ENCODE results near the gene CMTM4. TPM values are rescaled to one million over a fixed set of nuclear protein-coding genes. Genes with fewer than 3 reads are reported as not detected.

CMTM4 gene
- polyA plus RNA-seq, 1 of the 3 experiments (the other 2 are of a cell fraction), result 21.7 TPM

- TF ChIP-seq CTCF (IDR thresholded peaks at IDR 0.05), result no peak
- no peak for TF ChIP-seq FOXM1 (IDR thresholded peaks at IDR 0.05; ENCODE audit: low read depth)
Measured at GRCh38 chr16:66658860-66659190, 37.7 kb downstream of the CMTM4 start (continued).

- no peaks in the 10 kb centered on the region for H3K9me3 ChIP-seq
- H3F3A ChIP-seq (replicated peaks; ENCODE audit: insufficient read depth), result peaks cover 34% of the 10 kb centered on the region
- no peaks in the 10 kb centered on the region for H3K36me3 ChIP-seq (replicated peaks in 1 of 2; ENCODE audit: control insufficient read depth in 1 of 2, insufficient read depth in 2 of 2, low read length in 1 of 2)
- H3K9ac ChIP-seq, result no peak overlapping the region
- peaks cover 62% of the 10 kb centered on the region; the same call in 1 of the 2 replicates for H3K79me2 ChIP-seq (ENCODE audit: insufficient read depth)
- peaks cover 20 to 26% of the 10 kb centered on the region in 2 experiments for H3K4me1 ChIP-seq (ENCODE audit: control insufficient read depth in 1 of 2, insufficient read depth in 2 of 2, low read depth in 1 of 2, low read length in 1 of 2)
- DNase-seq, result no peak
- no peaks in the 10 kb centered on the region for H4K20me1 ChIP-seq (ENCODE audit: insufficient read depth)
- H3K9me2 ChIP-seq, result no peaks in the 10 kb centered on the region
- no peak overlapping the region for H2AFZ ChIP-seq (ENCODE audit: low read depth)
- 90% methylated on average over 6 of the region's 6 CpGs for WGBS (ENCODE audit: low lambda C conversion rate)
- H3K4me3 ChIP-seq (ENCODE audit: low read depth in 2 of 2, low read length in 1 of 2), result no peak overlapping the region
- H3K27me3 ChIP-seq (ENCODE audit: insufficient read depth), result no peaks in the 10 kb centered on the region
- ChIA-PET POLR2A (no interaction called here), CTCF (interaction anchor here (0.9 to 1.8 kb wide), 3 partner anchors 8 to 210 kb away, joined by 3 to 10 read pairs (median 3); no protein-coding TSS in a partner anchor)
- H3K4me2 ChIP-seq, result no peak overlapping the region
- TF ChIP-seq GATA2 (CRISPR knock-in tag; IDR thresholded peaks at IDR 0.05) (no peak), ELF1 (IDR thresholded peaks at IDR 0.05) (no peak), SIN3A (IDR thresholded peaks at IDR 0.05; ENCODE audit: borderline replicate concordance, low read depth, low read length) (no peak), SMC3 (IDR thresholded peaks at IDR 0.05; ENCODE audit: low read depth, low read length) (no peak), CHD2 (IDR thresholded peaks at IDR 0.05; ENCODE audit: low read length, partially characterized antibody) (no peak), RCOR1 (IDR thresholded peaks at IDR 0.05; ENCODE audit: low read length) (no peak), RXRA (IDR thresholded peaks at IDR 0.05; ENCODE audit: borderline replicate concordance, low read depth) (no peak), PBX3 (IDR thresholded peaks at IDR 0.05) (no peak)
- TF ChIP-seq, protein P1, sequence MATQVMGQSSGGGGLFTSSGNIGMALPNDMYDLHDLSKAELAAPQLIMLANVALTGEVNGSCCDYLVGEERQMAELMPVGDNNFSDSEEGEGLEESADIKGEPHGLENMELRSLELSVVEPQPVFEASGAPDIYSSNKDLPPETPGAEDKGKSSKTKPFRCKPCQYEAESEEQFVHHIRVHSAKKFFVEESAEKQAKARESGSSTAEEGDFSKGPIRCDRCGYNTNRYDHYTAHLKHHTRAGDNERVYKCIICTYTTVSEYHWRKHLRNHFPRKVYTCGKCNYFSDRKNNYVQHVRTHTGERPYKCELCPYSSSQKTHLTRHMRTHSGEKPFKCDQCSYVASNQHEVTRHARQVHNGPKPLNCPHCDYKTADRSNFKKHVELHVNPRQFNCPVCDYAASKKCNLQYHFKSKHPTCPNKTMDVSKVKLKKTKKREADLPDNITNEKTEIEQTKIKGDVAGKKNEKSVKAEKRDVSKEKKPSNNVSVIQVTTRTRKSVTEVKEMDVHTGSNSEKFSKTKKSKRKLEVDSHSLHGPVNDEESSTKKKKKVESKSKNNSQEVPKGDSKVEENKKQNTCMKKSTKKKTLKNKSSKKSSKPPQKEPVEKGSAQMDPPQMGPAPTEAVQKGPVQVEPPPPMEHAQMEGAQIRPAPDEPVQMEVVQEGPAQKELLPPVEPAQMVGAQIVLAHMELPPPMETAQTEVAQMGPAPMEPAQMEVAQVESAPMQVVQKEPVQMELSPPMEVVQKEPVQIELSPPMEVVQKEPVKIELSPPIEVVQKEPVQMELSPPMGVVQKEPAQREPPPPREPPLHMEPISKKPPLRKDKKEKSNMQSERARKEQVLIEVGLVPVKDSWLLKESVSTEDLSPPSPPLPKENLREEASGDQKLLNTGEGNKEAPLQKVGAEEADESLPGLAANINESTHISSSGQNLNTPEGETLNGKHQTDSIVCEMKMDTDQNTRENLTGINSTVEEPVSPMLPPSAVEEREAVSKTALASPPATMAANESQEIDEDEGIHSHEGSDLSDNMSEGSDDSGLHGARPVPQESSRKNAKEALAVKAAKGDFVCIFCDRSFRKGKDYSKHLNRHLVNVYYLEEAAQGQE (IDR thresholded peaks at IDR 0.05; ENCODE audit: low read depth, low read length), result no peak
- TF ChIP-seq, protein P2, sequence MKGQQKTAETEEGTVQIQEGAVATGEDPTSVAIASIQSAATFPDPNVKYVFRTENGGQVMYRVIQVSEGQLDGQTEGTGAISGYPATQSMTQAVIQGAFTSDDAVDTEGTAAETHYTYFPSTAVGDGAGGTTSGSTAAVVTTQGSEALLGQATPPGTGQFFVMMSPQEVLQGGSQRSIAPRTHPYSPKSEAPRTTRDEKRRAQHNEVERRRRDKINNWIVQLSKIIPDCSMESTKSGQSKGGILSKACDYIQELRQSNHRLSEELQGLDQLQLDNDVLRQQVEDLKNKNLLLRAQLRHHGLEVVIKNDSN (IDR thresholded peaks at IDR 0.05; ENCODE audit: borderline replicate concordance, low read depth), result no peak
- no peak overlapping the region for H3K27ac ChIP-seq (ENCODE audit: low read depth in 2 of 2, low read length in 1 of 2)
Measured at GRCh38 chr16:66658143-66658859, 38.2 kb downstream of the CMTM4 start.
